ENCODE results near the gene PRKAG2. TPM values are rescaled to one million over a fixed set of nuclear protein-coding genes. Genes with fewer than 3 reads are reported as not detected.

Gene PRKAG2
- total and polyA plus RNA-seq, 2 experiments from 2014 or later, result 9.1 to 14.9 TPM

- H3K79me2 ChIP-seq (replicated peaks; ENCODE audit: insufficient read depth), result no peaks in the 10 kb centered on the region
- no peak overlapping the region for H3K4me3 Mint-ChIP-seq
- no peak for TF ChIP-seq ZNF114 (CRISPR knock-in tag; IDR thresholded peaks at IDR 0.05)
- no peak for TF ChIP-seq CREB1 (CRISPR knock-in tag; IDR thresholded peaks at IDR 0.05; ENCODE audit: low read depth)
- TF ChIP-seq ZNF331 (CRISPR knock-in tag; IDR thresholded peaks at IDR 0.05; ENCODE audit: low read depth), result no peak
- TF ChIP-seq EZH2 (IDR thresholded peaks at IDR 0.05; ENCODE audit: low read depth, unreplicated experiment), result no peak
- TF ChIP-seq STAT1 (IDR thresholded peaks at IDR 0.05; ENCODE audit: unreplicated experiment), result no peak
- no peak for TF ChIP-seq ZNF462 (CRISPR knock-in tag; IDR thresholded peaks at IDR 0.05)
- no peak for TF ChIP-seq REST (IDR thresholded peaks at IDR 0.05; ENCODE audit: unreplicated experiment)
- no peak for TF ChIP-seq CTCF (conservative IDR thresholded peaks at IDR 0.05; ENCODE audit: low read depth in 2 of 2)
- TF ChIP-seq NANOG (IDR thresholded peaks at IDR 0.05; ENCODE audit: borderline replicate concordance), result no peak
- TF ChIP-seq POLR2AphosphoS5 (IDR thresholded peaks at IDR 0.05; ENCODE audit: low read depth), result no peak
- TF ChIP-seq EZH2phosphoT487 (IDR thresholded peaks at IDR 0.05; ENCODE audit: unreplicated experiment), result no peak
- no peak for TF ChIP-seq JUNB (IDR thresholded peaks at IDR 0.05; ENCODE audit: unreplicated experiment)
- no peak for TF ChIP-seq ETS1 (IDR thresholded peaks at IDR 0.05)
Measured at GRCh38 chr7:151697515-151697895, 179.4 kb downstream of the PRKAG2 start.

More at GRCh38 chr7:151697515-151697895, 179.4 kb downstream of the PRKAG2 start:
- H3K9me2 ChIP-seq (ENCODE audit: insufficient read depth), result no peaks in the 10 kb centered on the region
- no peak overlapping the region for H3K4me2 ChIP-seq
- no peaks in the 10 kb centered on the region; the same call in 1 of the 2 replicates for H3K4me1 ChIP-seq (ENCODE audit: insufficient read depth)
- Mint-ChIP-seq H3K27ac (no peak overlapping the region), H3K9me3 (no peaks in the 10 kb centered on the region; the same call in 1 of the 3 replicates), H3K36me3 (ENCODE audit: low read depth) (no peaks in the 10 kb centered on the region; the same call in 2 of the 3 replicates), H3K4me1 (peaks cover 21% of the 10 kb centered on the region), H3K27me3 (ENCODE audit: insufficient read depth, low read depth, poor library complexity) (peaks cover 15% of the 10 kb centered on the region)
- H3K27ac ChIP-seq (ENCODE audit: low read depth), result no peak overlapping the region
- no peaks in the 10 kb centered on the region for H3K27me3 ChIP-seq (ENCODE audit: insufficient read depth)
- no peak overlapping the region for H3K4me3 ChIP-seq
- DNase-seq (ENCODE audit: low spot score) (no peak), ATAC-seq (no peak)
- no peaks in the 10 kb centered on the region for H3K36me3 ChIP-seq (ENCODE audit: insufficient read depth)
- no peaks in the 10 kb centered on the region for H4K20me1 ChIP-seq (replicated peaks; ENCODE audit: insufficient read depth)
- no peaks in the 10 kb centered on the region for H3F3A ChIP-seq (replicated peaks; ENCODE audit: low read depth)
- H2AFZ ChIP-seq, result no peak overlapping the region
